ENCODE measurements around the gene CLEC16A.

Gene CLEC16A

DNA sequence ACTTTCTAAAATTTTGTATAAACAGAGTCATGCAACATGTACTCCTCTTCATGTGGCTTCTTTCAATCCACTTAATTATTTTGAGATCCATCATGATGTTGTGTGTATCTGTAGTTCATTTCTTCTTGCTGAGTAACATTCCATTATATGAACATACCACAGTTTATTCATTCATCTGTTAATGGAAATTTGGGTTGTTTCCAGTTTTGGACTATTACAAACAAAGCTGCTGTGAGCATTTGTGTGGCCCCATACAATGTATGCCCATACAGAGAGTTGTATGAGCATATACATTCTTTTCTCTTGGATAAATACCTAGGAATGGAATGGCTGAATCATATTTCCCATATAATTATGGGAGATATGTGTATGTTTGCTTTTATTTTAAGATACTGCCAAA is 85.6 kb downstream of the CLEC16A start:
- H3K27ac ChIP-seq (replicated peaks): no peak overlapping the region
- H3K4me3 ChIP-seq (replicated peaks; ENCODE audit: insufficient read depth, low read length): no peak overlapping the region
- no peak for DNase-seq (ENCODE audit: low read depth in 1 of 2, low spot score in 1 of 2)
- no peaks in the 10 kb centered on the region for H3K27me3 ChIP-seq (ENCODE audit: insufficient read depth, poor library complexity, severe bottlenecking)
- TF ChIP-seq POLR2AphosphoS5 (IDR thresholded peaks at IDR 0.05; ENCODE audit: low read depth) (no peak), REST (IDR thresholded peaks at IDR 0.05; ENCODE audit: insufficient replicate concordance, low read depth) (no peak), SPI1 (IDR thresholded peaks at IDR 0.05; ENCODE audit: borderline replicate concordance, low read depth) (no peak), GABPA (IDR thresholded peaks at IDR 0.05; ENCODE audit: low read depth) (no peak)
- TF ChIP-seq, protein P1, sequence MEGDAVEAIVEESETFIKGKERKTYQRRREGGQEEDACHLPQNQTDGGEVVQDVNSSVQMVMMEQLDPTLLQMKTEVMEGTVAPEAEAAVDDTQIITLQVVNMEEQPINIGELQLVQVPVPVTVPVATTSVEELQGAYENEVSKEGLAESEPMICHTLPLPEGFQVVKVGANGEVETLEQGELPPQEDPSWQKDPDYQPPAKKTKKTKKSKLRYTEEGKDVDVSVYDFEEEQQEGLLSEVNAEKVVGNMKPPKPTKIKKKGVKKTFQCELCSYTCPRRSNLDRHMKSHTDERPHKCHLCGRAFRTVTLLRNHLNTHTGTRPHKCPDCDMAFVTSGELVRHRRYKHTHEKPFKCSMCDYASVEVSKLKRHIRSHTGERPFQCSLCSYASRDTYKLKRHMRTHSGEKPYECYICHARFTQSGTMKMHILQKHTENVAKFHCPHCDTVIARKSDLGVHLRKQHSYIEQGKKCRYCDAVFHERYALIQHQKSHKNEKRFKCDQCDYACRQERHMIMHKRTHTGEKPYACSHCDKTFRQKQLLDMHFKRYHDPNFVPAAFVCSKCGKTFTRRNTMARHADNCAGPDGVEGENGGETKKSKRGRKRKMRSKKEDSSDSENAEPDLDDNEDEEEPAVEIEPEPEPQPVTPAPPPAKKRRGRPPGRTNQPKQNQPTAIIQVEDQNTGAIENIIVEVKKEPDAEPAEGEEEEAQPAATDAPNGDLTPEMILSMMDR (IDR thresholded peaks at IDR 0.05; ENCODE audit: insufficient read depth, low read length): no peak

DNA sequence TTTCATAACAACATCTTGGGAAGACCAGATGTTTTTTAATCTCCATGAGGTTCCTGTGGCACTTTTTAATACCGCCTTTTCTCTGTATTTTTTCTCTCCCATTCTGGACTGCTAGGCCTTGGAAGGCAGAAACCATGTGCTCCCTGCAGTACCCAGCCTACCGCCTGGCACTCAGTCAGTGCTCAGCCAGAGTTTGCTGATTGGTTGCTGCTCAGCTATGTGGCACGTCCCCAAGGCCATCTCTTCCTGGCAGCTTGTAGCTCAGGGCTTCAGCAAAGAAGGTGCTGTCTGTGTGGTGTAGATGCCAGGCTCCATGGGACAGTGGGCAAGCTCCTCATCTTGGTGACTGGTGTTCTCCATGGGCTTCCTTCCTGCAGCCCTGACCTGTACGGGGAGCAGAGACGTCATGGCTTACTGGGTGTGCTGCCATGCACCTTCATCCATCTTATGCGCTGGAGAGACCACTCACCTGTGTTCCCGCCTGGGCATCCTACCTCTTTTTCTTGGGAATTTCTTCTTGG is 86.7 kb downstream of the CLEC16A start:
- Histone ChIP-seq H3K27ac (replicated peaks) (no peak overlapping the region), H3K27me3 (ENCODE audit: insufficient read depth, poor library complexity, severe bottlenecking) (no peaks in the 10 kb centered on the region), H3K4me3 (replicated peaks; ENCODE audit: insufficient read depth, low read length) (no peak overlapping the region)
- no peak for DNase-seq (ENCODE audit: low read depth in 1 of 2, low spot score in 1 of 2)
- TF ChIP-seq GABPA (IDR thresholded peaks at IDR 0.05; ENCODE audit: low read depth) (no peak), POLR2AphosphoS5 (IDR thresholded peaks at IDR 0.05; ENCODE audit: low read depth) (no peak), REST (IDR thresholded peaks at IDR 0.05; ENCODE audit: insufficient replicate concordance, low read depth) (no peak), SPI1 (IDR thresholded peaks at IDR 0.05; ENCODE audit: borderline replicate concordance, low read depth) (no peak)
- TF ChIP-seq, protein P1 (IDR thresholded peaks at IDR 0.05; ENCODE audit: insufficient read depth, low read length): no peak

GRCh38 chr16:11032000-11032921 is 87.9 kb downstream of the CLEC16A start:
- Histone ChIP-seq H3K27ac (replicated peaks) (no peak overlapping the region), H3K27me3 (ENCODE audit: insufficient read depth, poor library complexity, severe bottlenecking) (no peaks in the 10 kb centered on the region), H3K4me3 (replicated peaks; ENCODE audit: insufficient read depth, low read length) (no peak overlapping the region)
- no peak for TF ChIP-seq GABPA (IDR thresholded peaks at IDR 0.05; ENCODE audit: low read depth)
- no peak for TF ChIP-seq REST (IDR thresholded peaks at IDR 0.05; ENCODE audit: insufficient replicate concordance, low read depth)
- TF ChIP-seq SPI1 (IDR thresholded peaks at IDR 0.05; ENCODE audit: borderline replicate concordance, low read depth): no peak
- TF ChIP-seq POLR2AphosphoS5 (IDR thresholded peaks at IDR 0.05; ENCODE audit: low read depth): no peak
- TF ChIP-seq, protein P1 (IDR thresholded peaks at IDR 0.05; ENCODE audit: insufficient read depth, low read length): no peak
- DNase-seq (ENCODE audit: low read depth in 1 of 2, low spot score in 1 of 2): no peak

All from HL-60 (cell line).